GM19397 (cell line): Measurements from ENCODE around the gene LPXN.

ENCODE experiments used
- ATAC-seq: cut with Tn5 transposase; IDR thresholded peaks from one replicate; pipeline ENCODE4 v1.9.1; 2021; ENCODE audit warnings: mild to moderate bottlenecking, moderate library complexity; ENCODE audit not compliant: unreplicated experiment

Gene LPXN

GRCh38 chr11:58575377-58576020 is at the start of gene LPXN:
Gene LPXN, minus strand, starts transcription at chr11:58575856. Its CDS starts 84 bp downstream, at chr11:58575772.
- no peak for ATAC-seq

- ATAC-seq: no peak
Measured at GRCh38 chr11:58625086-58625485, 49.4 kb upstream of the LPXN start.

DNA sequence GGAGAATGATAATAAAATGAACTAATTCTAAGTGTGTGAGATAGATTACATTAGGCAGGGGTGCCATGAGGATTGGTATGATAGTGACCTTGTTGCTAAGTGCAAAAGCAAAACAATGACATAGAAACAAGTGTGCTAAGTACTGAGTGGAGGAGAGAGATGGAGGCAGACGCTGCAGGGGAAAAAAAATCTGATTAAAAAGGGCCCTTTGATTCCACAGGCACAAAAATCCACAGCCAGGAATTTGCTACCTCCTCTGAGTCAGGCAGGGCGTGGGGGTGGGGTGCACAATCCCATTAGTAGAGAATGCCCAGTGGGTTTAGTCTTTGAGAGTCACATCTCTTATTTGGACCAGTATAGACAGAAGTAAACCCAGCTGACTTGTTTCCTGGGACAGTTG is 46.7 kb upstream of the LPXN start, which contains the start of gene CNTF:
Gene CNTF (plus strand): TSS at position 322 of the 400 bp plus-strand sequence. CDS start 88 bp downstream, outside the sequence.
- no peak for ATAC-seq

DNA sequence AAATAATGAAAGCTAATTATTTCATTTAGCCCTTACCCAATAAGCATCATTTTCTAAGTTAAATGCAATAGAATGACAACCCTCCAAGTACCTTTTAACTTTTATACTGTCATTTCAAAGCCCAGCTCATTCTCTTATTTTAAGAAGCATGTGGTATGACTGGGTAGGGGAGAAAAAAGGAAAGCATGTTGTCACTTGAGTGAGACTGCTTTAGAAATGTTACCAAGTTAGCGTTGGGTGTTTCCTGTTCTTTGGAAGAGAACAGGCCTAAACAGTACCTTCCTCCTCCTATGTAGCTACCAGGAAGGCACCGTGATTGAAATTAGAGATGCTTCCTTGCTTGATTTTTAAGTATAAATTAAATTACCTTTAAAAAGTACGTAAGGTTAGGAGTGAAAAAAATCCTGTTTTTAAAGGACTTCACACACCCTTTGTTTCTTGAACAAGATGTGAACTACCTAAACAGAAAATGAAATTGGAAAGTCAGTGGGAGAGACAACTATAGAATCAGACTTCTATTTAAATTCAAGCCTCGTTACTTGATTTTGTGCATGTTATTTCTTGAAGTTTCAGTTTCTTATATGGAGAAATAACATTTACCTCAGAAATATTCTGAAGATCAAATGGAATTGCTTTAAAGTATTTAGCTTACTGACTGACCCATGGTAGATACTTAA is 46.1 kb upstream of the LPXN start:
- ATAC-seq: no peak

GRCh38 chr11:58617976-58618557 is 42.4 kb upstream of the LPXN start:
- no peak for ATAC-seq

- ATAC-seq: no peak
Measured at GRCh38 chr11:58616594-58616993, 40.9 kb upstream of the LPXN start.

- no peak for ATAC-seq
Measured at GRCh38 chr11:58615559-58615958, 39.9 kb upstream of the LPXN start.

DNA sequence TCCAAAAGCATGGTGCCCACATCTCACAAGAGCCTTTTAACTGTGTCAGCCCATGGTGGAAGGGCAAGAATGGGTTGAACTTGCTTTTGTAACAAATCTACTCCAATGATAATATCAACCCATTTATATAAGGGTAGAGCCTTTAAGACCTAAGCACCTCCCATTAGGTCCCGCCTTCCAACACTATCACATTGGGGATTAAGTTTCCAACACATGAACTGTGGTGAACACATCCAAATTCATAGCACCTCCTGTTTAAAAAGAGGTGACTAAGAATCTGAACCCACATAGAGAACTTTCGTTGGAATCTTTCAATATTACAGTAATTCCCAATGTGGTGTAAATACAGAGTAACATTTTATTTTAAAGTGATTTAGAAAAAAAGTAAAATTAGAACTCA is 37.6 kb upstream of the LPXN start:
- ATAC-seq: no peak

DNA sequence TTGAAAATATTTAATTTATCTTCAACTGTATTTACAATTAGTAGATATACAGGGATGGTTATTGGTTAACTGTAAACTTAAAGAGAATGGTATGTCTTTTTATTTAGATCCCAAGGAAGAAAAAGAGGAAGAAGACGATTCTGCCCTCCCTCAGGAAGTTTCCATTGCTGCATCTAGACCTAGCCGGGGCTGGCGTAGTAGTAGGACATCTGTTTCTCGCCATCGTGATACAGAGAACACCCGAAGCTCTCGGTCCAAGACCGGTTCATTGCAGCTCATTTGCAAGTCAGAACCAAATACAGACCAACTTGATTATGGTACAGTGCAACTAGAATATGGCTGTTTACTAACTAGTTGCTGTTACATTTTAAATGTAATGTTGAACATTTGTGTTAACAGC is 34.1 kb upstream of the LPXN start:
- ATAC-seq: no peak

DNA sequence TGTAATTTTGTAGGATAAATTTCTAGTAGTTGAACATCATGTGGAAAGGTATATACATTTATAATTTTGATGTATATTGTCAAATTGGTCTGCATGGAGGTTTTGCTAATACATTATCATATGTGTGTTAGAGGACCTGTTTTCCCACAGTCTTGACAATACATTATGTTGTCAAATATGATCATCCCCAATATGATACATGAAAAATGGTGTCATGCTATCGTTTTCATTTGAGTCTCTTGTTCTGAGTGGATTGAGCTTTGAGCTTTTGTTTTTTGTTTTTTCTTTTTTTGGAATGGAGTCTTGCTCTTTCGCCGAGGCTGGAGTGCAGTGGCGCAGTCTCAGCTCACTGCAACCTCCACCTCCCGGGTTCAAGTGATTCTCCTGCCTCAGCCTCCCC is 32.7 kb upstream of the LPXN start:
- no peak for ATAC-seq

- ATAC-seq: no peak
Measured at GRCh38 chr11:58606930-58607714, 31.5 kb upstream of the LPXN start.

DNA sequence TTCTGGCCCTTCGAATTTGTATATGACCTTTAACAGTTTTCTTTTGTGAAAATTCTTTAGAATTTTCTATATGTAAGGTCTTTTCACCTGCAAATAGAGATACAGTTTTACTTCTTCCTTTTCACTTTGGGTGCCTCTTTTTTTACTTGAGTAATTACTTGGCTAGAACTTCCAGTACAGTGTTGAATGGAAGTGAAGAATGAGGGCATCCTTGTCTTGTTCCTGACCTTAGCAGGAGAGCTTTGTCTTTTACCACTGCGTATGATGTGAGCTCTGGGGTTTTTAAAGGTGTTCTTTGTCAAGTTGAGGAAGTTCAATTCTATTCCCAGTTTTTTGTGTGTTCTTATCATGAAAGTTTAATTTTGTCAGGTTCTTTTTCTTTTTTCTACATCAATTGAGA is 24.9 kb upstream of the LPXN start:
- no peak for ATAC-seq

GRCh38 chr11:58597486-58598144 is 22.0 kb upstream of the LPXN start:
- no peak for ATAC-seq

DNA sequence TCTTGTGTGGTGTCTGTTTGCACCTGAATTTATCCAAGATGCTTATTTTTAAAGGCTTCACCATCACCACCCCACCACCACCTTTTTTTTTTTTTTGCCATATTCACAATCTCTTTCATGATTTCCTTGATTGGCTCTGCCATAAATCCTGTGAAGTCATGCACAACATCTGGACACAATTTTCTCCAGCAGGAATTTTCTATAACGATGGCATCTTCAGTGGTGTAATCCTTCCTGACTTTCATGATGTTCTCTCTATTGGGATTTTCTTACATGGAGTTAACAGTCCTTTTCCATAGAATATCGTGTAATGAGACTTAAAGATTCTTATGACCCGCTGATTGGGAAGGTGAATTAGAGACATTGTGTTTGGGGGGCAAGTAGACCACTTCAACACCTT is 21.0 kb upstream of the LPXN start:
- no peak for ATAC-seq

DNA sequence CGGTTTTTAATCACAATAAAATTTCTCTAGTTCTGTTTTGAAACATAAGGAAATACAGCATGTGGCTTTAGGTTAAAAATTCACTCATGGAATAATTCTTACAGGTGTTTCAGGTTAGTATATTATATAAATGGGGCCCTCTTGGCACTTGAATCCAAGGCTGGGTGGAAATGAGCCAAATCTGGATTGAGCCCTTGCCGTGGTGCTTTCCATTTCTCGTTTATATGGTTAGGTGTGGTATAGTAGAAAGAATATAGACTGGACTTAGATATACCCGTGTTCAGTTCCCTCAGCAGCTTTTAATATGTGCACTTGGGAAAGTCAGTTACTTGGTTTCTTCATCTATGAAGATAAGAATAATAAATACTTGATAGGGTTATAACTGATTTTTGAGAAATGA is 19.2 kb upstream of the LPXN start:
- no peak for ATAC-seq

GRCh38 chr11:58592760-58593472 is 17.3 kb upstream of the LPXN start:
- ATAC-seq: no peak

DNA sequence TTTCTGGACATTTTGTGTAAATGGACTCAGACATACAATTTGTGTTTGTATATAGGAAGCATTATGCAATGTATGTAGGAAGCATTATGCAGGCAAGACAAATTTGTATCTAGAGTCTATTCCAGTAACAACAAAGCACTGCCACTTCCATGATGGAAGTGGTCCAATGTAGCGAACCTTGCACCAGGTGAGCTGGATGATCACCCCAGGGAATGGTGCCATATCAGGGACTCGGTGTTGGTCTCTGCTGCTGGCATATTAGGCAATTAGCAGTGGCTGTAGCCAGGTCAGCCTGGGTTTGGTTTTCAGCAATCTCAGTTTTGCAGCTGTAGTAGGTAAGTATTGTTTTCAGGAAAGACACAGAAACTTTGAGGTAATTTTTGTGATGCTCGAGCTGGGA is 16.0 kb upstream of the LPXN start:
- ATAC-seq: no peak

DNA sequence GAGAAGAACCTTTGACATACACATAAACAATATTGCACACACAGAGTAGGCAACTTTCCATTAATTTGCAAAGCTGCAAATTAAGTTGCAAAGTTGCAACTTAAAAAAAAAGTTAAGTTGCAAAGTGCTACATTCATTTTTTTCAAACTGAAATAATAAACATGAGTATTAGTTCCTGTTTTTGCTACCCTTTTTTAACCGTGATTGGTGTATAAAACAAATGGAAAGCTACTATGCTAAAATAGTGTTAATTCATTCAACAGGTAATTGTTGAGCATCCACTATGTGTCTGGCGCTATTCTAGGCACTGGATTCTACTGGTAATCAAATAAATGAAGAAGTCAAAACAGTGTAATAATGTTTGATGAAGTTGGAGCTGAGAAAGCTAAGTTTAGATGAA is 11.3 kb upstream of the LPXN start:
- no peak for ATAC-seq

GRCh38 chr11:58582437-58582836 is 6.8 kb upstream of the LPXN start:
- ATAC-seq: no peak

DNA sequence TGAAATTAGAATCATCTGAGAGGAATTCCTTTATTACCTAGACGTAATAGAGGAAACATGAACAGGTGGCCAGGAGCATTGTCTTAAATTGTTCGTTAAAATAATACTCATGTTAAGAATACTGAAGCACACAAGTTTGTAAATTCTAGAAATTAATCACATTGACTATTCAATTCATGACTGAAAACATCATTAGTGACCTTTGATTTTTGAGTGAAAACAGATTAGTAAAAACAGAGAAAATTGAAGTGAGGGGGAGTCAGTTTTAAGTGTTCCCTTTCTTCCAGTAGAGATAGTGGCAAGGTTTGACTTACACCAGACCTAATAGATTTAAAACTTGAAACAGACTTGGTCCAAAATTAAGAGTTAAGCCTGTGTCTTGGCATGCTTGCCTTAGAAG is 4.7 kb upstream of the LPXN start:
- ATAC-seq: no peak
